Activated CD8-positive, alpha-beta memory T cell treated with anti-CD3 and anti-CD28 coated beads for 36 hours (primary cell): ENCODE results near the gene FBXL7. TPM values are rescaled to one million over a fixed set of nuclear protein-coding genes. Genes with fewer than 3 reads are reported as not detected.
"Not testable (repeated sequence)": the region's sequence is repeated elsewhere in the genome, so short reads cannot be mapped to it uniquely, and the experiment has no call there.

ENCODE experiments used
- CTCF ChIA-PET: fragments of 350-600 bp; sonication (Branson Sonifier 250); formaldehyde crosslinking; loops from one replicate; lab custom pipeline; 2021; ENCODE audit warnings: antibody characterized with exemption; lab: Charles Lee
- POLR2A ChIA-PET: fragments of 350-600 bp; sonication (Branson Sonifier 250); formaldehyde crosslinking; loops from one replicate; lab custom pipeline; 2021; ENCODE audit warnings: antibody characterized with exemption; lab: Charles Lee
- total RNA-seq, 2 experiments: library from RNA; stranded (reverse); gene quantifications; one replicate each; pipeline ENCODE4 v1.2.3, GENCODE V29; 2021

The FBXL7 gene
- total RNA-seq, 2 experiments from 2014 or later = not detected

GRCh38 chr5:15819617-15820016 is 319.6 kb downstream of the FBXL7 start:
- ChIA-PET POLR2A (no interaction called here), CTCF (no interaction called here)

GRCh38 chr5:15821506-15821905 is 321.5 kb downstream of the FBXL7 start:
- ChIA-PET CTCF (no interaction called here), POLR2A (no interaction called here)

DNA sequence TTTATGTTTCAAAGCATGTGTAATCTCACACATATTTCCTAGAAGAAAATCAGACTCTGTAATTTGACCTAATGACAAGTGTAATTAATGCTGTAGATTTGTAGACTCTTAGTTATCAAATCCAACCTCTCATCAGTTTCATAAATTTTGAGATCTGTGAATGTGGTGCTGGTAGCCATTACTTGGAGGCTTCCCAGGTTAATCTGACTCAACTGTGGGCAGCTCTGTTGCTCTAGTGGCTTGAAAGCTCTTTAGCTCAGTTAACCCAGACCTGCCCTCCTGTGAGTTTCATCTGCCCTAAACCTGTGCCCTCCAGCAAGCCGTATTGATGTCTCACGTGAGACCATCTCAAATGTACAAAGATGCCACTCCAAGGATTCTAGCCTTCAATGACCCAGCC is 323.4 kb downstream of the FBXL7 start:
- ChIA-PET POLR2A (no interaction called here), CTCF (no interaction called here)

DNA sequence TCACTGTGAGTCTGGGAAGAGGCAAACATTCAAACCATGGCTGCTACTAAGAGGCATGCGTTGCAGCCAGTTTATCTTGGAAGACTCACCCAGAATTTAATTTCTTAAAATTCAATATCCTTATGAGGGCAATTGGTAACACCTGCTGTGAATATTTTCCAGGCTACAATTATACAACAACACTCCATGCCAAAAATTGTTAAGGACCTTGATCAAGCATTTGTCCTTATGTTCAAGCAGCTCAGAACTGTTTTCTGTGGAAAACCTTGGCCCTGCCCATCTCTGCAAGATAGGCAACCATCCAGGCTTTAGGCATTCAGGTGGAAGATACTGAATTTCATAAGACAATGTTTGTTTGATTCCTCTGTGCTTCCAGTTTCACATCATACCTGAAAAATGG is 327.8 kb downstream of the FBXL7 start:
- ChIA-PET POLR2A (no interaction called here), CTCF (no interaction called here)

- ChIA-PET CTCF (no interaction called here), POLR2A (no interaction called here)
Observed at GRCh38 chr5:15831408-15831807, 331.4 kb downstream of the FBXL7 start.

GRCh38 chr5:15833365-15833764 is 333.4 kb downstream of the FBXL7 start:
- CTCF ChIA-PET = no interaction called here
- POLR2A ChIA-PET = no interaction called here

GRCh38 chr5:15834596-15835245 is 334.7 kb downstream of the FBXL7 start:
- POLR2A ChIA-PET = no interaction called here
- CTCF ChIA-PET = no interaction called here

DNA sequence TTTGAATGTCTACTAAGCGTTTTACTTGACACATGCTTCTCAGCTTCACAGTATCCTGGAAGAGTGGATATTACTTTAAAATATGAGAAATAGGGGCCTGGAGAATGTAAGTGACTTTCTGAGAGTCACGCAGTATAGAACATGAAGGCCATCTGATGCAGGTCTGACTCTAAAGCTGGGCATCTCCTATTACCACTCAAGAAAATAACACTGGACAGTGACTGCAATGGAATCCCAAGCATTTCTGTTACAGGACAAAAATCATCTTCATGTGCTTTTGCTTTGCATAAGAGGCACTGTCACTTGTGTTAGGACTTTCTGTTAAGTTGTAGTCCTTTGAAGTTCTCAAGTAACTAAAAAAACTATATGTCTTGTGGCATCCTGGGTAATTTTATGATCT is 335.5 kb downstream of the FBXL7 start:
- ChIA-PET CTCF (no interaction called here), POLR2A (no interaction called here)

GRCh38 chr5:15837551-15838289 is 337.7 kb downstream of the FBXL7 start:
- CTCF ChIA-PET = no interaction called here
- POLR2A ChIA-PET = no interaction called here

DNA sequence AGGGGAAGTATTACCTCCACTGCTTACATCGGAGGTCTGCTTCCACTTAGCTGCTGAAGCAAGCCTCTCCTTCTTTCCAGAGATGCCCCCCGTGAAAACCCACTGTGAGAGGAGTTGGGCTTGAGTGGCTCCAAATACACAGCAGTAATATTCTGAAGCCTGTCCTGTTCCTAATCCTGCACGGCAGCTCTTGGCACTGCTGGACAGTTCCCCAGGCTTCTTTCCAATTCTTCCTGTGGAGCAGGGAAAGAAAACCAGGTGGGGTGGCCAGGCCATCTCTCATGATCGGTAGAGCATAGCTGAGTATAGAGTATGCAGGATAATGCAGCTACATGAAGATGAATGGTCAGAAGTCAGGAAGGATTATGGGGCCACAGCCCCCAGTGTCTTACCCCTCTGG is 344.3 kb downstream of the FBXL7 start:
- POLR2A ChIA-PET = no interaction called here

GRCh38 chr5:15844871-15845270 is 344.9 kb downstream of the FBXL7 start:
- ChIA-PET CTCF (no interaction called here), POLR2A (no interaction called here)

More for the DNA sequence above, 344.3 kb downstream of the FBXL7 start:
- CTCF ChIA-PET = no interaction called here

DNA sequence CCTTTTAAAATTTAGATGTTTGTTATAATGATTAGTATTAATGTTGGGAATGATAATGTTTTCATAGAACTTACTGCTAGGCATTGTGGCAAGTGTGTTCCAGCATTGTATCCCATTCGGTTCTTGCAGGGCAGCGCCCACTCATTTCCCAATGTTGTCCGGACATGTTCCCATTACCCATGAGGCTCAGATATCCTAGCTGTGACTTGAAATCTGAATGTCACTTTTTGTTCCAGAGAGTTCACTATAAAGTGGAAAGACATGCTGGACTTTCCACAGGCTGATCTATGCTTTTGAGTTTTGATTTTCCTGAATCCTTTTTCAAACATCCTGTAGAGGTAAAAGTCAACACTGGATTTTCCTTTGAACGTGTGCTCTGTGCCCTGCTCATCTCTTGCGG is 350.6 kb downstream of the FBXL7 start:
- CTCF ChIA-PET = interaction anchor here (0.5 kb wide), 1 partner anchor 25 kb away, joined by 3 read pairs; no protein-coding TSS in a partner anchor

GRCh38 chr5:15850939-15851341 is 351.0 kb downstream of the FBXL7 start:
- POLR2A ChIA-PET = no interaction called here
- CTCF ChIA-PET = interaction anchor here (0.5 kb wide), 1 partner anchor 26 kb away, joined by 3 read pairs; no protein-coding TSS in a partner anchor

More for the DNA sequence above, 350.6 kb downstream of the FBXL7 start:
- POLR2A ChIA-PET = no interaction called here

GRCh38 chr5:15852217-15852616 is 352.2 kb downstream of the FBXL7 start:
- CTCF ChIA-PET = no interaction called here
- POLR2A ChIA-PET = no interaction called here

DNA sequence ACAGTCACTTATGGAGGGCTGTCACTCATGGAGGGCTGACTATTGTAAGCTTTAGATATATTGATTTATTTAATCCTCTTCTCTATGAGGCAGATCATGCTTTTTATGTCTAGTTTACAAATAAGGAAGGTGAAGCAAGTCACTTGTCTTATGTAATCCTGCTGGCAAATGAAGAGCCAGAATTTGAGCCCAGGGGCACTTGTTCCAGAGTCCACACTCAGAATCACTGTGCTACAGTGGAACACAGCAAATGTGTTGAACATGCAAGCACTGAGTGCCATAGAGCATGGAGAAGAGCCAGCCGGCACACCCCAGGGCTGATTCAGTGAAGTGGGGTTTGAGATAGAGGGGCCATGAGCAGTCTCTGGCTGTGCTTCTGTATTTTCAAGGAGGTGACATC is 353.0 kb downstream of the FBXL7 start:
- POLR2A ChIA-PET = no interaction called here
- CTCF ChIA-PET = no interaction called here

- POLR2A ChIA-PET = no interaction called here
- CTCF ChIA-PET = no interaction called here
Observed at GRCh38 chr5:15858326-15858725, 358.3 kb downstream of the FBXL7 start.

- ChIA-PET POLR2A (no interaction called here), CTCF (no interaction called here)
Observed at GRCh38 chr5:15864536-15865215, 364.7 kb downstream of the FBXL7 start.

- POLR2A ChIA-PET, CTCF ChIA-PET: not testable (repeated sequence)
Observed at GRCh38 chr5:15872259-15872658, 372.3 kb downstream of the FBXL7 start.

GRCh38 chr5:15877914-15878313 is 377.9 kb downstream of the FBXL7 start:
- ChIA-PET POLR2A (no interaction called here), CTCF (no interaction called here)

GRCh38 chr5:15880201-15880600 is 380.2 kb downstream of the FBXL7 start:
- ChIA-PET CTCF (no interaction called here), POLR2A (no interaction called here)

- CTCF ChIA-PET = no interaction called here
- POLR2A ChIA-PET = no interaction called here
Observed at GRCh38 chr5:15885156-15885555, 385.2 kb downstream of the FBXL7 start.
